Nephron (organoid): ENCODE data around the gene RAP1GAP.

Experiments
- H3K27ac Mint-ChIP-seq, 3 experiments: 2 replicates each; pipeline ENCODE4 v1.8.0; 2020; ENCODE audit warnings: mixed read lengths in 3 of 3, mild to moderate bottlenecking in 2 of 3, moderate library complexity in 1 of 3
- H3K27me3 Mint-ChIP-seq: 2 replicates; pipeline ENCODE4 v1.8.0; 2021; ENCODE audit warnings: low read depth, mild to moderate bottlenecking, moderate library complexity, mixed read lengths
- H3K36me3 Mint-ChIP-seq: 2 replicates; pipeline ENCODE4 v1.8.0; 2020; ENCODE audit warnings: low read depth, mixed read lengths
- H3K4me1 Mint-ChIP-seq: 2 replicates; pipeline ENCODE4 v1.8.0; 2020; ENCODE audit warnings: mixed read lengths
- H3K4me3 Mint-ChIP-seq, 3 experiments: 2 replicates each; pipeline ENCODE4 v1.8.0; 2020; ENCODE audit warnings: mild to moderate bottlenecking in 3 of 3, mixed read lengths in 3 of 3, moderate library complexity in 2 of 3
- H3K9me3 Mint-ChIP-seq: 2 replicates; pipeline ENCODE4 v1.8.0; 2020; ENCODE audit warnings: mixed read lengths
- TF ChIP-seq, protein P1 (sequence below), 3 experiments: fragments of 200-600 bp; sonication (generic); IDR thresholded peaks; one replicate each; pipeline ENCODE4 v1.5.0; 2021; ENCODE audit warnings: antibody characterized with exemption in 3 of 3; ENCODE audit not compliant: unreplicated experiment in 3 of 3

The RAP1GAP gene

DNA sequence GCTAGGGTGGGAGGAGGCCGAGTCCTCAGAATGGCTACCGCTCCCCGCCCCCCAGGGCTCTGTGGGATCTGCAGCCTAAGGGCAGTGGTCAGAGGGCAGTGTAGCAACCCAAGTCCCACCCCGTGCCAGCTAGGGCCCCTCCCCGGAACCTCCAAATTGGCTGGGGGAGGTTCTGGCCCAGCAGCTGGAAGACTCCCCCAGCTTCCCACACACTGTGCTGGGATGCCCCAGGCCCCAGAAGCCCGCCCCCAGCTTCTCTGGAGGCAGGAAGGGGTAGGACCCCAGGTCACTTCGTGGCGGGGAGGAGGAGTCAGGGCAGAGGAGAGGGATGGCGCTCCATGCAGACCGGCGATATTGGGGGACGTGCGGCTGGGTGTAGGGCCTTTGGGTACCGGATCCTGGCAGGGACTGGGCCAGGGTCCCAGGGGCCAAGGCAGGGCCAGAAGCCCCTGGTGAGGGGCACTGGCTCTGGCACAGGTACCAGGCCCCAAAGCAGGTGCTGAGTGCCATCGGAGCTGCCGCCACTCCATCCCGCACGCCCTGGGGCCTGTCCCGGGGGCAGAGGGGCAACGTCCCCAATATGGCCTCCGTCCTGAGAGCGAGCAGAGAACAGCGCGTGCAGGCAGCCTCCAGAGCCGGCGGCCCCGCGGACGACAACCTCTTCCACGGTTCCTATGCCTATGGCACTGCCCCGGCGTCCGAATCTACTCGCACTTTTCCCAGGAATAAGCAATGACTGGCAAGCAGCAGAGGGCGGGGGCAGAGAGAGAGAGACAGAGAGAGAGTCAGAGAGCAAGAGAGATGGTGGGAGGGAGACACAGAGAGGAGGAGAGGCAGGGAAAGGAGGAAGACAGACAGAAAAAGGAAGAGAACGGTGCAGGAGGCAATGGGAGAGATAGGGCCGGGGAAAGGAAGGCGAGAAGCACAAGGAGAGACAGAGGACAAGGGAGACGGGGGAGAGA is 65.7 kb downstream of the RAP1GAP start:
- H3K36me3 Mint-ChIP-seq, result no peaks in the 10 kb centered on the region
- peaks cover 17% of the 10 kb centered on the region for H3K27me3 Mint-ChIP-seq
- no peak overlapping the region for H3K4me3 Mint-ChIP-seq
- no peak overlapping the region for H3K27ac Mint-ChIP-seq
- H3K4me1 Mint-ChIP-seq, result peaks cover 8% of the 10 kb centered on the region
- TF ChIP-seq, protein P1, sequence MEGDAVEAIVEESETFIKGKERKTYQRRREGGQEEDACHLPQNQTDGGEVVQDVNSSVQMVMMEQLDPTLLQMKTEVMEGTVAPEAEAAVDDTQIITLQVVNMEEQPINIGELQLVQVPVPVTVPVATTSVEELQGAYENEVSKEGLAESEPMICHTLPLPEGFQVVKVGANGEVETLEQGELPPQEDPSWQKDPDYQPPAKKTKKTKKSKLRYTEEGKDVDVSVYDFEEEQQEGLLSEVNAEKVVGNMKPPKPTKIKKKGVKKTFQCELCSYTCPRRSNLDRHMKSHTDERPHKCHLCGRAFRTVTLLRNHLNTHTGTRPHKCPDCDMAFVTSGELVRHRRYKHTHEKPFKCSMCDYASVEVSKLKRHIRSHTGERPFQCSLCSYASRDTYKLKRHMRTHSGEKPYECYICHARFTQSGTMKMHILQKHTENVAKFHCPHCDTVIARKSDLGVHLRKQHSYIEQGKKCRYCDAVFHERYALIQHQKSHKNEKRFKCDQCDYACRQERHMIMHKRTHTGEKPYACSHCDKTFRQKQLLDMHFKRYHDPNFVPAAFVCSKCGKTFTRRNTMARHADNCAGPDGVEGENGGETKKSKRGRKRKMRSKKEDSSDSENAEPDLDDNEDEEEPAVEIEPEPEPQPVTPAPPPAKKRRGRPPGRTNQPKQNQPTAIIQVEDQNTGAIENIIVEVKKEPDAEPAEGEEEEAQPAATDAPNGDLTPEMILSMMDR (IDR thresholded peaks at IDR 0.05; ENCODE audit: unreplicated experiment in 3 of 3), result no peak
- no peaks in the 10 kb centered on the region for H3K9me3 Mint-ChIP-seq

DNA sequence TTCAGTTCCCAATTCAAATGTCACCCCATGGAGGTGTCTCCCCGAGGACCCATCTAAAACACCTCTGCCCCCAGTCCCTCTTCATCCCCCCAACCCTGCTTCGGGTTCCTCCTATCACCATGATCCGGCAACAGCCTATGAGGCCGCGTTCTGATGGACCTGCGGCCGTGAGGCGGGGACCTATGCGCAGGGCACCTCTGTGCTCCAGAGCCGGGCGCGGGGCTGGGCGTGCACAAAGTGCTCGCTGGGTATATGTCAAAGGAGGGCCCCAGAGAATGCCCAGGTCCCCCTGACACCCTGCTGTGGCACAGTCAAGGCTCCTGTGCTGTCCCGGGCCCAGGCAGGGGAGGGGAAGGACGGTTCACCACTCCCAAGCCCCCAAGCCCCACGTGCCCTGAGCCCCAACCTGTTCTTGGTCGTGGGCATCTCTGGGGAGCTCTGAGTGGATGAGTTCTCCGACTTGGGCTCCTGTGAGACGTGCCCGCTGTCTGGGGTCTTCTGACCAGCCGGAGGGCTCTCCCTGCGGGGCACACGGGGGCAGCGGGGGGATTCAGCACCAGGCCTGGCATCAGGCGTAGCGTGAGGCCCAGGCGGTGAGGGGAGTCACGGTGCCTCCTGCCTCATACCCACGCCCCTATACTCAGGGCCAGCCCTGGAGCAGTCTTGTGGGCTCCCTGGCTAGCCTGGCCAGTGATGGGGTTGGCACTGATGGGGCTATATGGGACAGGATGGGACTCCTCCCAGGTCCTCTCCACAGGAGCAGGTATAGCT is 67.7 kb downstream of the RAP1GAP start:
- H3K4me3 Mint-ChIP-seq, result no peak overlapping the region
- H3K36me3 Mint-ChIP-seq, result no peaks in the 10 kb centered on the region
- no peaks in the 10 kb centered on the region for H3K4me1 Mint-ChIP-seq
- no peak overlapping the region for H3K27ac Mint-ChIP-seq
- H3K9me3 Mint-ChIP-seq, result no peaks in the 10 kb centered on the region
- peaks cover 17% of the 10 kb centered on the region for H3K27me3 Mint-ChIP-seq
- TF ChIP-seq, protein P1 (IDR thresholded peaks at IDR 0.05; ENCODE audit: unreplicated experiment in 3 of 3), result no peak

DNA sequence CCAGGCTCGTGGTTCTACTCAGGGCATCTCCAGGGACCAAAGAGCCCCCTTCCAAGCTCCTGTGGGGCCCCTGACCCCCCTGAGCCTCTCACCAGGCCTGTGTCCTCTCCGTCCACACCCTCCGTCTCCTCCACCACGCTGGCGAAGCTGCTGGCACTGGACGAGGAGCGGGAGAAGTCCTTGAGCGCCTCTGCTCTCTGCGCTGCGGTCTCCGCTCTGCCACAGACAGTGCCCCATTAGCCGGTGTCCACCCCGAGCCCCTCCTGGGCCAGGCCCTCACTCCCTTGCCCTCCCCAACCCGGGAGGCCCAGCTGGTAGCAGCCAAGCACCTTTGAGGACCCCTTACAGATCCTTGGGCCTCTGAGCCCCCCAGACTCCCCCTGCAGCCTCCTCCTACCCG is 69.8 kb downstream of the RAP1GAP start:
- H3K27ac Mint-ChIP-seq, result no peak overlapping the region
- H3K9me3 Mint-ChIP-seq, result no peaks in the 10 kb centered on the region
- no peaks in the 10 kb centered on the region for H3K36me3 Mint-ChIP-seq
- no peak overlapping the region for H3K4me3 Mint-ChIP-seq
- no peaks in the 10 kb centered on the region for H3K4me1 Mint-ChIP-seq
- H3K27me3 Mint-ChIP-seq, result peaks cover 17% of the 10 kb centered on the region
- TF ChIP-seq, protein P1 (IDR thresholded peaks at IDR 0.05; ENCODE audit: unreplicated experiment in 3 of 3), result no peak

DNA sequence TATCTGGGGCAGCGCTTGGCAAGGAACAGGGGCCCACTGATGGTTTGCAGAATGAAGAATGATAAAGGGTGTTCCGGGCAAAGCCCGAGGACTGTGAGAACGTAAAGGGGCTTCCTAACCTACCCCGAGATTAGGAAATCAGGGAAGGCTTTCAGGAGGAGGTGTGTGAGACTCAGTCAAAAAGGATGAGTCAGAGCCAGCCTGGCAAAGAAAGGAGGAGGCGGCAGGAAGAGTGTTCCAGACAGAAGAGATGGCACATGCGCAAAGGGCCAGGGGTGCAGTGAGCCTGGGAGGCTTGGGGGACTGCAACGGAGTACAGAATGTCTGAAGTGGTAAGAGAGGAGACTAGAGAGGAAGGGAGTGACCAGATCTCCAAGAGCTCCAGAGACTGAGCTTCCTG is 70.3 kb downstream of the RAP1GAP start:
- TF ChIP-seq, protein P1 (IDR thresholded peaks at IDR 0.05; ENCODE audit: unreplicated experiment in 3 of 3), result no peak
- H3K9me3 Mint-ChIP-seq, result no peaks in the 10 kb centered on the region
- H3K27ac Mint-ChIP-seq, result no peak overlapping the region
- peaks cover 18% of the 10 kb centered on the region for H3K27me3 Mint-ChIP-seq
- no peak overlapping the region for H3K4me3 Mint-ChIP-seq
- no peaks in the 10 kb centered on the region for H3K4me1 Mint-ChIP-seq
- H3K36me3 Mint-ChIP-seq, result no peaks in the 10 kb centered on the region

DNA sequence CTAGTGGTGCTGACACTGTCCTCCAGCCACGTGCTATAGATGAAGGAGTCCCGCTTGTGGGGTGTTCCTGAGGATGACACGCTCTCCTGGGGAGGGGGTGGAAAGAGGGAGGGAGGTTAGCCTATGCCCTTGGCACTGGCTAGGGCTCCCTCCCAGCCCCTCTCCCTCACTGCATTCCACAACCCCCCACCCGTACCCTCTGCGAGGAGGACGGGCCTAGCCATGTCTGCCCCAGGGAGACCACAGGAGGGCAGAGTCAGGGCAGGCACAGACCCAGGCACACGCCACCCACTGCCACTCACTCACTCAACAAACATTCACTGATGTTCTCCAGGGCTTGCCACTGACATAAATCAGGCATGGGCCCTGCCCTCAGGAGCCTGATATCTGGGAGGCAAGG is 70.7 kb downstream of the RAP1GAP start:
- Mint-ChIP-seq H3K9me3 (no peaks in the 10 kb centered on the region), H3K27ac (no peak overlapping the region), H3K4me3 (no peak overlapping the region), H3K36me3 (no peaks in the 10 kb centered on the region), H3K4me1 (no peaks in the 10 kb centered on the region), H3K27me3 (peaks cover 14% of the 10 kb centered on the region)
- TF ChIP-seq, protein P1 (IDR thresholded peaks at IDR 0.05; ENCODE audit: unreplicated experiment in 3 of 3), result no peak
